Ureter (tissue), 1 donor: Measurements from ENCODE around the gene TRPM5. TPM values are rescaled to one million over a fixed set of nuclear protein-coding genes. Genes with fewer than 3 reads are reported as not detected.
"Not testable (repeated sequence)": the region's sequence is repeated elsewhere in the genome, so short reads cannot be mapped to it uniquely, and the experiment has no call there.

ENCODE experiments used
- DNase-seq: peaks from one replicate; pipeline ENCODE4 v3.0.0-alpha.2; 2020; ENCODE audit warnings: low spot score
- total RNA-seq: library from RNA; stranded (reverse); gene quantifications from one replicate; pipeline ENCODE4 v1.2.4, GENCODE V29; 2023
- donor health status: DM: yes; HTN: yes; CAD: no.

TRPM5 gene, protein sequence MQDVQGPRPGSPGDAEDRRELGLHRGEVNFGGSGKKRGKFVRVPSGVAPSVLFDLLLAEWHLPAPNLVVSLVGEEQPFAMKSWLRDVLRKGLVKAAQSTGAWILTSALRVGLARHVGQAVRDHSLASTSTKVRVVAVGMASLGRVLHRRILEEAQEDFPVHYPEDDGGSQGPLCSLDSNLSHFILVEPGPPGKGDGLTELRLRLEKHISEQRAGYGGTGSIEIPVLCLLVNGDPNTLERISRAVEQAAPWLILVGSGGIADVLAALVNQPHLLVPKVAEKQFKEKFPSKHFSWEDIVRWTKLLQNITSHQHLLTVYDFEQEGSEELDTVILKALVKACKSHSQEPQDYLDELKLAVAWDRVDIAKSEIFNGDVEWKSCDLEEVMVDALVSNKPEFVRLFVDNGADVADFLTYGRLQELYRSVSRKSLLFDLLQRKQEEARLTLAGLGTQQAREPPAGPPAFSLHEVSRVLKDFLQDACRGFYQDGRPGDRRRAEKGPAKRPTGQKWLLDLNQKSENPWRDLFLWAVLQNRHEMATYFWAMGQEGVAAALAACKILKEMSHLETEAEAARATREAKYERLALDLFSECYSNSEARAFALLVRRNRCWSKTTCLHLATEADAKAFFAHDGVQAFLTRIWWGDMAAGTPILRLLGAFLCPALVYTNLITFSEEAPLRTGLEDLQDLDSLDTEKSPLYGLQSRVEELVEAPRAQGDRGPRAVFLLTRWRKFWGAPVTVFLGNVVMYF (N-terminal part only)
- 0.60 TPM for total RNA-seq

DNA sequence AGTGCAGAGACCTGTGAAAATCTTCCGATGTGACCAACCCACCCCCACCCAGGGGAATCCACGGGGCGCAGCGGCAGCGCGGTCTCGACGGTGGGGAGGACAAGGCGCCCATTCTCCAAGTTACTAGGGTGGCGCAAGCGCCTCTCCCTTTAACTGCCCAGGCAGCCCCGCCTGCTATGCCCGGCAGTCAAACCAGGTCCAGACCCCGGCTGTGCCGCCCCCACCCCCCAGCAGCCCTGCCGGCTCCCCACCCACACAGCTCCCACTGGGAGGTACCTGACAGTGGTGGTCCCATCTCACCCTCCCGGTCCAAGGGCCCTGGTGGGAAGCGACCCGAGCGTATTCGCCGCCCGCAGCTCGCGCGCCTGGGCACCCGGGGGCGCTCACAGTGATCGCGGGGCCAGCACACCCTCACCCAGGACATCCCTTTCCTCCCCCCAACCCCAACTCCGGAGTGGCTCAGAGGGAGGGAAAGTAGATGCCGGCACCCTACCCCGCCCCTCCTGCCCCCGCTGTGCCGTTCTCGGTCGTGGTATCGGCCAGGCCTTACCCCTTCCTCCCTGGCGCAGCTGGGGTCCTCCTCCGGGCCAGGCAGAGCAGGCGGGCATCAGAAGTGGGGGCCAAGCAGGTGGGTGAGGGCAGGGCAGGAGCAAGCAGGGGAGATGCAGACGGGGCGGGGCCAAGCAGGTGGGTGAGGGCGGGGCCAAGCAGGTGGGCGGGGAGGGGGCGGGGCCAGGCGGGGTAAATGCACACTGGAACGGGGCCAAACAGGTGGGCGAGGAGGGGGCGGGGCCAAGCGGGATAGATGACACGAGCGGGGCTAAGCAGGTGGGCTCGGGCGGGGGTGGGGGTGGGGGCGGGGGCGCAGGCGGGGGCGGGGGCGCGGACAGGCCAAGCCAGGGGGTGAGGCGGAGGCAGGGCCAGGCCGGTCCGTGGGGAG is at the start of gene TRPM5:
TSS of gene TRPM5 (minus strand) at position 634 of the 940 bp plus-strand sequence. CDS start 21,478 bp downstream, outside the sequence.
- DNase-seq = peak; percentile 64

DNA sequence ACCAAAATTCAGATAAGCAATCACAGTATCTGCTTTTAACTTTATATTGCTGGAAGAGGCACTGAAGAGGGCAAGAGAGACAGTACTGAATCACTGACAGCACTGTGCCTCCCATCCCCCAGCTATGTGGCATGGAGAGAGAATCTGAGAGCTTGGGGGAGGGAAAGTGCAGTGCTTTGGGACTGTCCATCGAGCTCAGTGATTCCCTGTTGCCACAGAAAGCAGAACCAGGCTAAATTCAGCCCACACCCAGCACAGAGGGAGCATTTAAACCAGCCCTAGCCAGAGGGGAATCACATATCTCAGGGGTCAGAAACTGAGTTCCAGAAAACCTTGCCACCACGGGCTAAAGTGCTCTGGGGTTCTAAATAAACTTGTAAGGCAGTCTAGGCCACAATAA is 44.8 kb upstream of the TRPM5 start:
- DNase-seq = no peak

DNA sequence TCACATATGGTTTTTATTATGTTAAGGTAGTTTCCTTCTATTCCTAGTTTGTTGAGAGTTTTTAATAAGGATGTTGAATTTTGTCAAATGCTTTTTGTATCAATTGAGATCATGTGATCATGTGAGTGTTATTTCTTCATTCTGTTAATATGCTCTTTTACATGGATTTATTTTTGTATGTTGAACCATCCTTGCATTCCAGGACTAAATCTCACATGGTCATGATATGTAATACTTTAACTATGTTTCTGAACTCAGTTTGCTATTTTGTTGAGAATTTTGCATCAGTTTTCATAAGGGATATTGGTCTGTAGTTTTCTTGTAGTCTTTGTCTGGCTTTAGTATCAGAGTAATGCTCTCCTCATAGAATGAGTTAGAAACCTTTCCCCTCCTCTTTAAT is 43.7 kb upstream of the TRPM5 start:
- DNase-seq = no peak

DNA sequence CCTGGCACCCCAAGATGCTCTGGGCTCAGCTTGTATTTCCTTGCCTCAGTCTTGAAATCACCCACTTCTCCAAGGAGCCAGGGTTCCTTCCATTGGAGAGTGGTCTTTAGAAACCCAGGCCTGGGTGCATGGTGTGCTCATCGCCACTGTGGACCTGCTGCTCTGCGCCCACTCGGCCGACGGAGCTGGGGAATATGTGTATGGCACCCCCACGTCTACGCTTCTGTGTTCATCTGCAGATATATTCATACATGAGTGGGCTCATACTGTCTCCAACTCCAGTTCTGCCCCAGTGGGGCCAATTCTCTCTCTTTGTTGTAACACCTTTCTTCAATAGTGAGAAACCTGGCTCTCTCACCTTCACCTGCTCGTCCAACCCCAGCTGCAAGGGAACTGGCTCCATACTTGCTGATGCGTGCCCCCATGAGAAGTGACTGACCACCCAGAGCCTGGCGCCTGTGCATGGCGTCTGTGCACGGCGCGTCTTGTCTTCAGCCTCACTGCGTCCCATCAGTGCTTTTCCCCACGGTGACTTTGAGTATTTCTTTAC is 40.3 kb upstream of the TRPM5 start:
- DNase-seq = no peak

DNA sequence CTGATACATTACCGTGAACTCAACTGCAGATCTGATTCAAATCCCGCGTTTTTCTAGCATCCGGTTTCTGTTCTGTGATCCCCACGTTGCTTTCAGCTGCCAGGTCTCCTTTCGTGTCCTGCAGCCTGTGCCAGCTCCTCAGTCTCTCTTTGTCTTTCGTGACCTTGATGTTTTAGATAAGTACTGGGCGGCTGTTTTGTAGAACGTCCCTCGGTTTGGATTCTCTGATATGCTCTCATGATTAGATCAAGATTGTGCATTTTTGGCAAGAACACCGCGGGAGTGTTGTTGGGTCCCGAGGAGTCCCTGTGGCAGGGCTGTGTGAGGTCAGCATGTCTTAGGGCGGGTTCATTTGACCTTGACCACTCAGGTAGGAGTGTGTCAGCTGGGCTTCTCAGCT is 39.1 kb upstream of the TRPM5 start:
- DNase-seq = peak; percentile 29

DNA sequence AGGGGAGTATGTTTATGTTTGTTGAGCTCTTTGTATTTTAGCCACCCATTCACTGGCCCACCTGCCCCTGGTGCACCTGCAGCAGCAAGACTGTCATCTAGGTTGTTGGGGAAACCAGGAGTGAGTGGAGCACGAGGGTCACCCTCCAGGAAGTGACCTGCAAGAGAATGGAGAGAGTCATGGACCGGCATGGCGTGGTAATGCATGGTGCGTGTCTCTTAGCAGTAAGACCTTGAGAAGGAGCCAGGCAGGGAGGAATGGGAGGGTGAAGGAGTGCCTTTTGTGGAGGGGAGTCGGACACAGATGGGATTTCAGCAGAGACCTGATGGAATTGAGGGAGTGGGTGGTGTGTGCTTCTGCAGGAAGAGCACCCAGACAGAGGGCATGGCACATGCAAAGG is 38.4 kb upstream of the TRPM5 start:
- peak; percentile 32 for DNase-seq

DNA sequence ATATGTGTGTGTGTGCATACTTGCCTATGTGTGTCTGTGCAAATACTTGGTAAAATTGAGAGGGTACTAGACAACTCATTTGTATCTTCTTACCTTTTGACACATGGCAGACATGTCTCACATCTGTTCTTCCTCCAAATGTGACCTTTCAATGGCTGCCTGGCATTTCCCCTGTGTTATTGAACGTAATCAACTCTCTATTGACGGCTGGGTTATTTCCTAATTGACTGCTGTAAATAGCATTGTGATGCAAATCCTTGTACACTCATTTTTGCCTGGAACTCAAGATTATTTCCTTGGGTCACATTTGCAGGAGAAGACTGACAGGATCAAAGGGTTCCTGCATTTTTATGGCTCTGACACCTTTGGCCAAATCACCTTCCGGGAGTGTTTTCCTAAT is 37.9 kb upstream of the TRPM5 start:
- no peak for DNase-seq

DNA sequence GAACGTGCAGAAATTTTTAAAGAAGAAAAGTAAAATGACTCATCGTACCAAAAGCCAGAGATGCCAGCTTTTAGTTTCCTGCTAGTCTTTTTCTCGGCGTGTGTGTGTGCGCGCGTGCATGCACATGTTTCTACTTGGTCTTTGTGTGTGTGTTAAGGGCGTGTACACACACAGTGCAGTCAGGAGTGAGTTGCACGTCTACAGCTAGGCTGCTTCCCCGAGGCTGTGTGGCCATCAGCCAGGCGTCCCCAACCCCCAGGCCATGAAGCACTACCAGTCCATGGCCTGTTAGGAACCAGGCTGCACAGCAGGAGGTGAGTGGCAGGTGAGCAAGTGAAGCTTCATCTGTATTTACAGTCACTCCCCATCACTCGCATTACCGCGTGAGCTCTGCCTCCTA is 36.9 kb upstream of the TRPM5 start:
- DNase-seq = peak; percentile 80

DNA sequence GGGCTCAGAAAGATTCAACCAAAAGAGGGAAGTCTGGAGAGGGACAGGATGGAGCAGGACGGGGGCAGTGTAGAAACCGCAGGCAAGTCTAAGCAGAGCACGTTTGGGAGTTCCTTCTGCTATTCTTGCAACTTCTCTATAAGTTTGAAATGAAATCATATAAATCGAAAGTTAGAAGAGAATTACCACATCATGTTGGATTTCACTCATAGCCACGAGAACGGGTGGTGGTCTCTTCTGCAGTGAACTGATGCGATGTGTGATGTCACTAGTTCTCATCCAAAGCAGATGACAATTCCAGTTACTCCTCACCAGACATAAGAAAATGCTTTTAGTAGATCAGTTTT is 36.5 kb upstream of the TRPM5 start:
- no peak for DNase-seq

DNA sequence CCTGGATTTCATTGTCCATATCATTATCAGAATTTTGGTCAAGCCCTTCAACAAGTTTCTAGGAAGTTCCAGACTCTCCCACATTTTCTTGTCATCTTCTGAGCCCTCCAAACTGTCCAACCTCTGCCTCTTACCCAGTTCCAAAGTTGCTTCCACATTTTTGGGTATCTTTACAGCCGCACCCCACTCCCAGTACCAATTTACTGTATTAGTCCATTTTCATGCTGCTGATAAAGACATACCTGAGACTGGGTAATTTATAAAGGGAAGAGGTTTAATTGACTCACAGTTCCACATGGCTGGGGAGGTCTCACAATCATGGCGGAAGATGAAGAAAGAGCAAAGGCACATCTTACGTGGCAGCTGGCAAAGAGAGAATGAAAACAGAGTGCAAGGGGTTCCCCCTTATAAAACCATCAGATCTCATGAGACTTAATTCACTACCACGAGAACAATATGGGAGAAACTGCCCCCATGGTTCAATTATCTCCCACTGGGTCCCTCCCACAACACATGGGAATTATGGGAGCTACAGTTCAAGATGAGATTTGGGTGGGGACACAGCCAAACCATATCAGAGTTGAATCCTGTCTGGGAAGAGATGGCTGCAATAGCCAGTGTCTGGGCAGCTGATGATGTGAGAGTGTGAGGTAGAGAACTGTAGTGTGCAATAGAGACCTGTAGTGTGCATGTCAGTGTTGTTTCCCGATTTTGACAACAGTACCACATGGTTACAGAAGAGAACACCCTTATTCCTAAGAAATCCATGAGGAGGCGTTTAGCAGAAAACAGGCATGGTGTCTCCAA is 36.0 kb upstream of the TRPM5 start:
- not testable (repeated sequence) for DNase-seq

DNA sequence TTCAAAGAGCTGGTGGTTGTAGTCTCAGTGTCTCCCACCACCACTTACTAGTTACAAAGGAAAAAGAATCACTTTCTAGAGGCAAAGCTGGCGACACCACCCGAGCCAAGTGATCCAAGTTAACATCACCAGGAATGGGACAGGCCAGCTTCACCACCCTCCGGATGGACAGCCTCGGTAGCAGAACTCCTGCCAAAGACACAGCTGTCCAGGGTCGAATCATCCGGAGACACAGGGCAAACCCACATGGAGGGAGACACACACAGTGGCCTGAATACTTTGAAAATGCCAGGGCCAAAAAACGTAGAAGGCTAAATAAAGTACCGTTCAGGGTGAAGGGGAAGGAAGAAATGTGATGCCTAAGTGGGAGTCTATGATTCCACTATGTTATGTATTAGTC is 33.6 kb upstream of the TRPM5 start:
- peak; percentile 32 for DNase-seq

DNA sequence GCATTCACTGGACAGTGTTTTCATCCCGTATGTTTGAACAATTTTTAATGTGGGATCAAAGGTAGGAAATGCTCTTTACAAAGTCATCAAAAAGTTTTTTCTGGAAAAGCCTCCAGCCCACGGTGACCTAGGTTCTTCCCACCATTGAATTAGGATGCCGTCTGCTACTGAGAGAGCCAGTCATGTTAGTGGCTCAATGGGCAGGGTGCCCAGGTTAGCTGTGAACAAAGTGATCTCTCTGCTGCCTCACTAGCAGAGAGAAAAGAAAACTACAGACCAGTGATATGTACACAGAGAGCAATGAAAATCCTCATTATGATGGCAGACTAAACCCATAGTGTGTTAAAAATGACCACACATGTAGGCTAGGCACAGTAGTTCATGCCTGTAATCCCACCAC is 32.9 kb upstream of the TRPM5 start:
- DNase-seq = no peak

DNA sequence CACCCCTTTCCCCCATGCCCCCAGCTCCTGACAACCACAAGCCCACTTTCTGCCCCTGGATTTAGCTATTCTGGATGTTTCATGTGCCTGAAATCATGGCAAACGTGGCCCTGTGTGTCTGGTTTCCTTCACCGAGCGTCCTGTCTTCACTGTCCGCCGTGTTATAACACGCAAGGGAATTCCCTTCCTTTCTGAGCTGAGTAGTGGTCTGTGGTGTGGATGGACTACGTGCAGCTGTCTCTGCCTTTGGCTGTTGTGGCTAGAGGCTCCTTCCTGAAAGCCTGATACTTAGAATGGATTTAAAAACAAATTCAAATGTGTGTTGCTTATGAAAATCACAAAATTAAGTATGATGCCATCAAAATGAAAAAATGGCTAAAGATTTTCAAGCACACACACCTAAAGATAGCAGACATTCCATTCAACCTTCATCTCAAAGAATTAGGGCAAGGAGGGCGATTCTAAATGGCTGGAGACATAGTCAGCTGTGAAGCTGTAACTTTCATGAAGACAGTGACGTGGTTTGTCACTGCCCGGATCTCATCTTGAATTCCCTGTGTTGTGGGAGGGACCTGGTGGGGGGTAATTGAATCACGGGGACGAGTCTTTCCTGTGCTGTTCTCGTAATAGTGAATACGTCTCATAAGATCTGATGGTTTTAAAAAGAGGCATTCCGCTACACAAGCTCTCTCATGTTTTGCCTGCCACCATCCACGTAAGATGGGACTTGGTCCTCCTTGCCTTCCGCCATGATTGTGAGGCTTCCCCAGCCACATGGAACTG is 31.0 kb upstream of the TRPM5 start:
- no peak for DNase-seq

DNA sequence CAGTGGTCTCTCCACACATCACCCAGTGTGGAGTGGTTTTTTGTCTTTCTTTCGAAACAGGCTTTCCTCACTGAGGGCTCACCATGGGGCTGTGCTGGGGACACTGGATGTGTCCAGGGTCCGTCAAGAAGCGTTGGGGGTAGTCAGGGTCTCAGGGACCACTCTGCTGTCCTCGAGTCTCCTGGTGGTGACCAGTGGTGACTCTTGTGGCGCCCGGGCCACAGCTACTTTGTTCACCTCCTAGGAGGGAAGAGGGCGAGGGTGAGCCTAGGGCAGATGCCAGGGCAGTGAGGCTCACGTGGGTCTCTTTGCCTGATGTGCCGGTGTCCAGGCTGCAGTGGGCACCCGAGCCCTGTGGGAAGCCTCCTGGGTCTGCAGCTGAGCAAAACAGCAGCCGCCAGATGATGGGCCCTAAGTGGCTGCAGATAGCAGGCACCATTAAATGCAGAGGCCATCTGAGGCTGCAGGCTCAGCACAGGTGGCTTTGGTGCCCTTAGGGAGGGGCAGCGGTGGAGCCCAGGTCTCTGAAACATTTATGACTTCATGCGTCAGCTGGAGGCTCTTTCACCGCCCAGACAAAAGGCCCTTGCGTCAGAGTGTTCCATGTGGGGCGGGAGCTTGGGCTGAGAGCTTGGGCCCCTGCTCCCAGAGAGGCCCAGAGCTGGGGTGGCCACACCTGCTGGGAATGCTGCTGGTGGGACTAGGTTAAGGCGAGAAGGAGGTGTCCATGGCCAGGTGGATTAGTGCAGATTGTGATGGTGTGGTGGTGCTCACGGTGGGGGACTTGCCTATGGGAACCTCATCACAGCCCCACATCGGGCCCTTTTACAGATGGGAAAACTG is 30.0 kb upstream of the TRPM5 start:
- DNase-seq = peak; percentile 26

DNA sequence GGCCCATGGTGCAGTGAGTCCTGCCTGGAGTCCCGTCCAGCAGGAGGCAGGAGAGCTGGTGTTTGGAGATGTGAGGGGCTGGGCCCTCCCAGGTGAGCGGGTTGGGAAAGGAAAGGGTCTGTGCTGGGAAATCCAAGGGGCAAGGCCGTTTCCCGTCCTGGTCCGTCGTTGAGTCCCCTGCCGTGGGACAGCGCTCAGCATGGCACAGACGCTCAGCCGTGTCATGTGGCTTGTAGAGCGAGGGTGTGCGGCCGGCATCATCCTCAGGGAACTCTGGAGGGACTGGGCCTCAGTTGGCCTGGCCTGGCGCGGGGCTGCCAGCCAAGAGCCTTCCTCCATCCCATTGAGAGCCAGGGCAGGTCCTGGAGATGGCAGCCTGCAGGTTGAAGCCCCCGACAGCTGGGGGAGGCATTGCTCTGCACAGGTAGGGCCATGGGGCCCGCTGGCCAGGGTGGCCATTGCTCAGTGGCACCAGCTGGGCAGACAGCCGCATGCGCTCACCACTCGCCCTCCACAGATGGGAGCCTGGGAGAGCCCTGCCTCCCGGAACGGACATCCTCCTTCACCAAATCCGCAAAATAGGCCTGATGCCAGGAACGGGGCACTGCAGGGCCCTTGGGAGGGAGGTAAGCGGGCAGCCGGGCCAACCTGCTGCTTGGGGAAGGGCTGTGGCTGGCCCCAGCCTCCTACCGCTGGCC is 29.2 kb upstream of the TRPM5 start:
- DNase-seq = peak; percentile 37

DNA sequence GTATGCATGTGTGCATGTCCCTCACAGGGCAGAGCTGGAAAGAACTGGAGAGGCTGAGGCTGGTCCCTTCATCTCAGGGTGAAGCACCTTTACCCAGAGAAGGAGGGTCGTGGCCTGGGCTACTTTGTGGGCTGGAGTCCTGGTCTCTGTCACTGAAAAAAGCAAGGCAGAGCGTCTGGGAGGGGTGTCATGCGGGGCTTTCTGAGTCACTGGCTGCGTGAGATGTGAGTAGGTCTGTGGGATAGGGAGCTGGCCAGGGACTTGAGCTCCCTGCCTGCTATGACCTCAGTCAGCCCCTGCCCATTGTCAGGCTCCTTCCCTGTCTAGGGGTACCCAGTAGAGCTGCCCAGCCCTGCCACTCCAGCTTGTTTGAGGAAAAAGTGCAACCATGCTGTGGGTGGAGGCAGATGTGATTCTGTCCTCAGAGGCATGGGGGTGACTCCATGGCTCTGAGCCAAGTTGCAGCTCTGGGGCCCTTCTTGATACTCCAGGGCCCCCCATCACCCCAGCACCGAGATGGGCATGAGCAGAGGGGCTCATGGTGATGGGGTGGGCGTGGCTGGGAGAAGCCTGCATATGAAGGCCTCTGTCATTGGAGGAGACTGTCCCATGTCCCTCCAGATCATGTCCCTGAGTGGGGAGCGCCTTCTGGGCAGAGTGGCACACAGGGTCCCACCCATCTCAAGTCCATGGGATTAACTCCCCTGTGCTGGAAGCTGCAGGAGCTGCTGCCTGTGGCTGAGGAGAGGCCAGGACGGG is 28.3 kb upstream of the TRPM5 start:
- peak; percentile 28 for DNase-seq

DNA sequence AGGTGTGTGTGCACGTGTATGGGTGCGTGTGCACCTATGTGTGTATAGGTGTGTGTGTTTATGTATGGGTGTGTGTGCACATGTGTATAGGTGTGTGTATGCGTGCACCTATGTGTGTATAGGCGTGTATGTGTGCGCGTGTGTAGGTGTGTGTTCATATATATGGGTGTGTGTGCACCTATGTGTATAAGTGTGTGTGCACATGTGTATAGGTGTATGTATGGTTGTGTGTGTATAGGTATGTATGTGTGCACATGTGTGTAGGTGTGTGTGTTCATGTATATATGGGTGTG is 27.4 kb upstream of the TRPM5 start:
- no peak for DNase-seq
